Measurements from ENCODE around the gene CYB561. TPM values are rescaled to one million over a fixed set of nuclear protein-coding genes. Genes with fewer than 3 reads are reported as not detected.

The CYB561 gene
- total RNA-seq, 1 donor from 2014 or later: 17.2 TPM

DNA sequence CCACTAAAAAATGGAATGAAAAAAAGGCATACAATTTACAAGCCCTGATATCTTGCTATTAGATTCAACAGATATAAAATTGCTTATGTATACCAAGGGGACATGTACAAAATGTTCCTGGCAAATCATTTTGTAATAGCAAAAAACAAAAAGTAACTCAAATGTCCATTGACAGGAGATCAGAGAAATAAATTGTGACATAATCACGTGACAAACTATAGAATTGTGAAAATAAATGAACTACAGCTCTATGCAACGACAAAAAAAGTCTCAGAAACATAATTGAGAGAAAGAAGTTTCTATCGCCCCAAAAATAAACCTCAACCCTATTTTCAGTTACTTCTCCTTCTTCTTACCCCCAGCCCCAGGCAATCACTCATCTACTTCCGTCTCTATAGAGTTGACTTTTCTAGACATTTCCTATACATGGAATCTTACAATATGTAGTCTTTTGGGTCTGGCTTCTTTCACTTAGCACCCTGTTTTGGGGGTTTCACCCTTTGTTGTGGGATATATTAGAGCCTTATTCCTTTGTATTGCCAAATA lies 18.7 kb upstream of the CYB561 start:
- H3K27me3 Mint-ChIP-seq (ENCODE audit: unreplicated experiment): peaks cover 3% of the 10 kb centered on the region
- no peaks in the 10 kb centered on the region for H3K36me3 Mint-ChIP-seq (ENCODE audit: unreplicated experiment)
- H3K4me3 Mint-ChIP-seq (ENCODE audit: unreplicated experiment): no peak overlapping the region
- H3K4me1 Mint-ChIP-seq (ENCODE audit: low read depth, unreplicated experiment): no peaks in the 10 kb centered on the region
- no peak for DNase-seq
- H3K27ac Mint-ChIP-seq (ENCODE audit: unreplicated experiment): no peak overlapping the region
- TF ChIP-seq, protein P1, sequence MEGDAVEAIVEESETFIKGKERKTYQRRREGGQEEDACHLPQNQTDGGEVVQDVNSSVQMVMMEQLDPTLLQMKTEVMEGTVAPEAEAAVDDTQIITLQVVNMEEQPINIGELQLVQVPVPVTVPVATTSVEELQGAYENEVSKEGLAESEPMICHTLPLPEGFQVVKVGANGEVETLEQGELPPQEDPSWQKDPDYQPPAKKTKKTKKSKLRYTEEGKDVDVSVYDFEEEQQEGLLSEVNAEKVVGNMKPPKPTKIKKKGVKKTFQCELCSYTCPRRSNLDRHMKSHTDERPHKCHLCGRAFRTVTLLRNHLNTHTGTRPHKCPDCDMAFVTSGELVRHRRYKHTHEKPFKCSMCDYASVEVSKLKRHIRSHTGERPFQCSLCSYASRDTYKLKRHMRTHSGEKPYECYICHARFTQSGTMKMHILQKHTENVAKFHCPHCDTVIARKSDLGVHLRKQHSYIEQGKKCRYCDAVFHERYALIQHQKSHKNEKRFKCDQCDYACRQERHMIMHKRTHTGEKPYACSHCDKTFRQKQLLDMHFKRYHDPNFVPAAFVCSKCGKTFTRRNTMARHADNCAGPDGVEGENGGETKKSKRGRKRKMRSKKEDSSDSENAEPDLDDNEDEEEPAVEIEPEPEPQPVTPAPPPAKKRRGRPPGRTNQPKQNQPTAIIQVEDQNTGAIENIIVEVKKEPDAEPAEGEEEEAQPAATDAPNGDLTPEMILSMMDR (IDR thresholded peaks at IDR 0.05; ENCODE audit: partially characterized antibody, unreplicated experiment): no peak
- peaks cover 2% of the 10 kb centered on the region for H3K9me3 Mint-ChIP-seq (ENCODE audit: unreplicated experiment)

DNA sequence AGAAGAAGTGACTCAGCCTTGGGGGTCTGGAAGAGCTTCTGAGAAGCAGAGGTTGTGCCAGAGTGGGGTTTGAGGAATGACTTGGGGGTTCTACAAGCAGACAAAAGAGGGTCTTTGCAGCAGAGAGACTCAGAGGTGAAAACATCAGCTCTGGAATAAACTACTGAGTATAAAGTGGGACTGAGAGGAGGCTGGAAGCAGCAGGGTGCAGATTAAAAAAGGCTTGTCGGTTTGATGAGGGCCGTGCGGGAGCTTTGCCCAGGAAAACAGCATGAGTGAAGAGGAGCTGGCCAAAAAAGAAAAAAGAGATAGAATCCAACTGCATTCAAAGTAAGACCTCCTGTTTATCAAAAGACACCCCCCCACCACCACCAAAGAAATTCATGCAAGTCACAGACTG lies 17.7 kb upstream of the CYB561 start:
- no peak for DNase-seq
- Mint-ChIP-seq H3K36me3 (ENCODE audit: unreplicated experiment) (no peaks in the 10 kb centered on the region), H3K9me3 (ENCODE audit: unreplicated experiment) (peaks cover 2% of the 10 kb centered on the region), H3K4me3 (ENCODE audit: unreplicated experiment) (no peak overlapping the region), H3K27ac (ENCODE audit: unreplicated experiment) (no peak overlapping the region), H3K4me1 (ENCODE audit: low read depth, unreplicated experiment) (no peaks in the 10 kb centered on the region), H3K27me3 (ENCODE audit: unreplicated experiment) (peaks cover 3% of the 10 kb centered on the region)
- TF ChIP-seq, protein P1 (IDR thresholded peaks at IDR 0.05; ENCODE audit: partially characterized antibody, unreplicated experiment): no peak

DNA sequence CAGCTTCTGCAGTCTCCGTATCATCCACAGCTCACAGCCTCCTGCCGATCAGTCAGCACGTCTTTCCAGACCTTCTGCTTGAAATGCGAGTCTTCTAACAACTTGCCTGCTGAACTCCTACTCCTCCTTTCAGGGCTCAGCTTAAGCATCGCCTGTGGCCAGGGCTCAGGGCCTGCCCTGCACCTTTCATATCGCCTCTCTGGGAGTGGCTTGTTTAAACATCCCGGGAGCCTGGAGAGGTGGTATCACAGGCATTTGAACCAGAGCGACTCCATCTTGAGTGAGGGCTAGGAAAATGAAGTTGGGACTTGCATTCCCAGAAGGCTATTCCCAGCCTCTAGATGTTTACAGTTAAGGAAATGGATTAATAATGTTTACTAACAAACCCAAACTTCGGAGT lies 13.9 kb upstream of the CYB561 start:
- Mint-ChIP-seq H3K36me3 (ENCODE audit: unreplicated experiment) (no peaks in the 10 kb centered on the region), H3K4me3 (ENCODE audit: unreplicated experiment) (no peak overlapping the region), H3K9me3 (ENCODE audit: unreplicated experiment) (peaks cover 7% of the 10 kb centered on the region), H3K27ac (ENCODE audit: unreplicated experiment) (no peak overlapping the region), H3K27me3 (ENCODE audit: unreplicated experiment) (peaks cover 6% of the 10 kb centered on the region), H3K4me1 (ENCODE audit: low read depth, unreplicated experiment) (no peaks in the 10 kb centered on the region)
- TF ChIP-seq, protein P1 (IDR thresholded peaks at IDR 0.05; ENCODE audit: partially characterized antibody, unreplicated experiment): no peak
- no peak for DNase-seq

DNA sequence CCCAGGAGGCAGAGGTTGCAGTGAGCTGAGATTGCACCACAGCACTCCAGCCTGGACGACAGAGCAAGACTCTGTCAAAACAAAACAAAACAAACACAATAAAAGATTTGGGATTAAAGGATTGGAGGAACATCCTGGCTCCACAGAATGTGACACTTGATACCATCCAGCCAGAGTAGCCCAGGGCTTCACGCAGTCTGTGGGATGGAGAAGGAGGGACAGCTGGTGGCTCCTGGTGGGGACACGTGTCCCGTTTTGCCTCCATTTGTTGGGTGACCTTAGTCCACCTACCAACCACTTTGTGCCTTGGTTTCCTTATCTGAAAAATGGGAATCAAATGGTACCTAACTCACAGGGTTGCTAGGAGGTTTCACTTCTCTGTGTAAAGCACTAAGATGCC lies 12.4 kb upstream of the CYB561 start:
- no peak overlapping the region for H3K4me3 Mint-ChIP-seq (ENCODE audit: unreplicated experiment)
- H3K9me3 Mint-ChIP-seq (ENCODE audit: unreplicated experiment): peaks cover 5% of the 10 kb centered on the region
- H3K36me3 Mint-ChIP-seq (ENCODE audit: unreplicated experiment): no peaks in the 10 kb centered on the region
- no peaks in the 10 kb centered on the region for H3K4me1 Mint-ChIP-seq (ENCODE audit: low read depth, unreplicated experiment)
- H3K27ac Mint-ChIP-seq (ENCODE audit: unreplicated experiment): no peak overlapping the region
- TF ChIP-seq, protein P1 (IDR thresholded peaks at IDR 0.05; ENCODE audit: partially characterized antibody, unreplicated experiment): no peak
- H3K27me3 Mint-ChIP-seq (ENCODE audit: unreplicated experiment): peaks cover 10% of the 10 kb centered on the region
- no peak for DNase-seq

DNA sequence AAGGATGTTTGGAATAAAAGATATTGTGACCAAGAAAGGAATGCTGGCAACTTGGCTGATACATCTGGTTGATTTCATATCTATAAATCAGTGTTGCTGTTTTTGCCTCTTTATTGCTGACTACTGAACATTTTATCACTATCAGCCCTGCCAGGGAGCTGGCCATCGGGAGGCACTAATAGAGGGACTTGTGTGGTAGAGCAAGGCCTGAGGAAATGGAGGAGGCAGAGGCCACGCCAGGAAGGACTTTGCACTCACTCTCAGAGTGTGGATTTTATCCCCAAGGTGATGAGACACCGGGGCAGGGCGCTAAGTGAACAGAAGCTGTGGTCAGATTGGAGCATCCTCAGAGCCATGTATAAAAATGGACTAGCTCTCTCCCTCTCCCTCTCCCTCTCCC lies 9.3 kb upstream of the CYB561 start:
- Mint-ChIP-seq H3K36me3 (ENCODE audit: unreplicated experiment) (no peaks in the 10 kb centered on the region), H3K9me3 (ENCODE audit: unreplicated experiment) (peaks cover 7% of the 10 kb centered on the region), H3K27ac (ENCODE audit: unreplicated experiment) (no peak overlapping the region), H3K27me3 (ENCODE audit: unreplicated experiment) (peaks cover 12% of the 10 kb centered on the region), H3K4me1 (ENCODE audit: low read depth, unreplicated experiment) (peaks cover 3% of the 10 kb centered on the region), H3K4me3 (ENCODE audit: unreplicated experiment) (no peak overlapping the region)
- no peak for DNase-seq
- TF ChIP-seq, protein P1 (IDR thresholded peaks at IDR 0.05; ENCODE audit: partially characterized antibody, unreplicated experiment): no peak

Data from glutamatergic neuron (in vitro differentiated cells).